ENCODE data around the gene ABL1.

DNA sequence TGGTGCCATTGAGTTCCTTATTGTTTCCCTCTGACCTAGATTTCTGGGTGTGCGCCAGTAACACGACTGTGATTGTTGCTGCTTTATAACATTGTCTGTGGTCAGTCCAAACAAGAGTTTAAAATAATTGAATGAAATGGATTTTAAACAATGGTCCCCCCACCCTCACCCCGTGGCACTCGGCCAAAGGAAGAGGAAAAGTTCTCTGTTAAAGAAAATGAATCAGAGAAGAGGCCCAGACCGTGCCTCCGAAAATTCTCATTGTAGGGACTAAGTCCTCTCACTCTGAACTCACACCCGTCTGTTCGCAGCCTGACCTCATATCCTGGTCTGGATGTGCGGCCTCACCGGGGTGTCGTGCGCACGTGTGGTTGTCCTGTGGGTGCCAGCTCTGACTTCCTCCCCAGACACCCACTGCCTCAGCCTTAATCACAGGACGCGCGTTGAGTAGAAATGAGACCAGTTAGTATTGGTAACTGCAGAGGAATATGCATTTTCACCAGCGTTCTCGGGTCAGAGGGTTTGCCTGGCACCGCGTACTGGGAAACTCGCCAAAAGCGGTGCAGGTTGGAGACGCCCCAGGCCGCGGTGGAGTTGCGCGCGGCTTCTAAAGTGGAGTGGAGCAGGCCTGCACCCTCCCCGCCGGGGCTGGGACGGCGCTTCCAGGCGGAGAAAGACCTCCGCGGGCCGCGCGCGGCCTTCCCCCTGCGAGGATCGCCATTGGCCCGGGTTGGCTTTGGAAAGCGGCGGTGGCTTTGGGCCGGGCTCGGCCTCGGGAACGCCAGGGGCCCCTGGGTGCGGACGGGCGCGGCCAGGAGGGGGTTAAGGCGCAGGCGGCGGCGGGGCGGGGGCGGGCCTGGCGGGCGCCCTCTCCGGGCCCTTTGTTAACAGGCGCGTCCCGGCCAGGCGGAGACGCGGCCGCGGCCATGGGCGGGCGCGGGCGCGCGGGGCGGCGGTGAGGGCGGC, at the start of gene ABL1:
- TF ChIP-seq CTCF (IDR thresholded peaks at IDR 0.05; ENCODE audit: low read length) (no peak), EZH2 (IDR thresholded peaks at IDR 0.05; ENCODE audit: borderline replicate concordance, low read length) (no peak)

Data from OCI-LY1 (cell line).